ENCODE data around the gene RPS15A.

Gene RPS15A

GRCh38 chr16:18803569-18804462, 13.7 kb upstream of the RPS15A start:
- no peak overlapping the region for H3K4me3 ChIP-seq (ENCODE audit: low read length)
- no peak for TF ChIP-seq ZNF274 (IDR thresholded peaks at IDR 0.05; ENCODE audit: low read depth, low read length)

GRCh38 chr16:18802767-18803343, 12.7 kb upstream of the RPS15A start:
- TF ChIP-seq ZNF274 (IDR thresholded peaks at IDR 0.05; ENCODE audit: low read depth, low read length): no peak
- H3K4me3 ChIP-seq (ENCODE audit: low read length): no peak overlapping the region

DNA sequence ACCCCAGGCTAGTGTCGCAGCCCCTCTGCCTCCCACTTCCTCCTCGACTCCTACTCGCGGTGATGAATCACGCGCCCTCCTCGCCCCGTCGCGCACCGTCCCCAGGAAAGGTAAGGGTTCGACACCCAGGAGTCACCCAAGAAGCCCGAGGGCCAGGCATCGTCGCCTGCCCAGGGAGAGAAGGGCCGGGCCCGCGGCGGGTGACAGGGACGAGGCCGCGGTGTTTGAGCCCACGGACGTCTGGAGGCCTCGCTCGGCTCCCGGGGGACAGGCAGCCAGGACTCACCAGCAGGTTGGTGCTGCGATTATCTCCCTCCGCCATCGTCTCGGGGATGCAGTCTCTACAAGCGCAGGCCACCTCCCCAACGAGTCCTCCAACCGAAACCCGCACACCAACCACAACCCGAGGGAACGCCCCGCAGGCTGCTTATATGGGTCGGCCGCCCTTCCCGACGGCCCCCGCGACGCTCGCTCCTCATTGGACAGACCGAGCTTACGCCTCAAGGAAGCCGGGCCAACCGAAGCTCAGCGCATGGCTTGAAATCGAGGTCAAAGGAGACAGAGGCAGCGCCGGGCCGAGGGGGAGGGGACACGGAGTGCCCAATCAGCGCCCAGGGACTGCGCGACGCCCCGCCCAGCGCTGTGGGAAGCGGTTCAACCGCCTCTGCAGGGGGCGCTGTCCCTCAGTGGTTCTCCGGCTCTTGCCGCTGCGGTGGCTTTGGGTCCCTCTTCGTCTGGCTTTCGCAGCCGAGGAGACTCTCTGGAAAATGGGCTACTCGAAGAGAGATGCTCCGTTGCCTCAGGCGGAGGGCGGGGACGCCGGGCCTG, 11.2 kb upstream of the RPS15A start, which contains the start of gene ARL6IP1:
ARL6IP1 (minus strand) TSS at position 405 of the 828 bp plus-strand sequence; CDS start at position 322, 83 bp downstream.
- no peak for TF ChIP-seq ZNF274 (IDR thresholded peaks at IDR 0.05; ENCODE audit: low read depth, low read length)
- H3K4me3 ChIP-seq (ENCODE audit: low read length): peak within 1 kb of the TSS; percentile 75

DNA sequence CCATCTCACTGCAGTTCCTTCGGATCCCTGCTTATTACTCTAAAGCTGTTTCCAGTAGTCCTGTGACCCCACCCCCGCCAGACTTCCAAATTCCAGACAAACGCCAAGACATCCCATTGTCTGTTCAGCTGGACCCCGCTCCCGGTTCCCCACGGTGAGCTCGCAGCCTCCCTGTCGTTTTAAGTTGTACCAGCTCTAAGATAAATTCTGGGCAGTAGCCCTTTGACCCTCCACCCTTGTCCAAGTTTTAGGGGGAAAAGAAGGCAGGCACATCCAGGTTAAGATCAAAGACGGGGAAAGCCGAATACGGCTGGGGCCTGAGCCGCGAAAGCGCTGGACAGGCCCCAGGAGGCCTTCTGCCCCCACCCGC, 10.6 kb upstream of the RPS15A start:
- TF ChIP-seq ZNF274 (IDR thresholded peaks at IDR 0.05; ENCODE audit: low read depth, low read length): no peak
- H3K4me3 ChIP-seq (ENCODE audit: low read length): peak overlapping the region; percentile 75

- TF ChIP-seq ZNF274 (IDR thresholded peaks at IDR 0.05; ENCODE audit: low read depth, low read length): no peak
- peak overlapping the region; percentile 75 for H3K4me3 ChIP-seq (ENCODE audit: low read length)
These were observed 10.2 kb upstream of the RPS15A start for GRCh38 chr16:18800293-18800692.

DNA sequence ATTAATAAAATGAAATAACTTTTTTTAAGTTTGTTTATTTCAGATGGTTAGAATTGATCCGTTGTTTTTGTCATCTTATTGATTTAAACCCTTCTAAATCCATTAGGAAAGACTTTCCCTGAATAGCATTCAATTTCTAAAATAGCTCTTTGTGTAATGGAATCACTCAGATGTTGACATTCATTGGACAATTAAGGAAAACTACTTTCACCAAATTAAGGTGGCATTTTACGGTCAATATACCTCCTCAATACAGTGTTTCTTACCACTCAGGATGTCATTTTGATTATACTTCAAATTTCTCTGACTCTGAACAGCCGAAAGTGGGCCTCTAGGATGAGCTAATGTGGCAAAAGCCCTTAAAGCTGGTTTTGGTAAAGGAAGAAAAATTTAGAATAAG, 9.4 kb upstream of the RPS15A start:
- H3K4me3 ChIP-seq (ENCODE audit: low read length): peak overlapping the region; percentile 75
- no peak for TF ChIP-seq ZNF274 (IDR thresholded peaks at IDR 0.05; ENCODE audit: low read depth, low read length)

GRCh38 chr16:18797746-18798145, 7.6 kb upstream of the RPS15A start:
- H3K4me3 ChIP-seq (ENCODE audit: low read length): no peak overlapping the region
- no peak for TF ChIP-seq ZNF274 (IDR thresholded peaks at IDR 0.05; ENCODE audit: low read depth, low read length)

DNA sequence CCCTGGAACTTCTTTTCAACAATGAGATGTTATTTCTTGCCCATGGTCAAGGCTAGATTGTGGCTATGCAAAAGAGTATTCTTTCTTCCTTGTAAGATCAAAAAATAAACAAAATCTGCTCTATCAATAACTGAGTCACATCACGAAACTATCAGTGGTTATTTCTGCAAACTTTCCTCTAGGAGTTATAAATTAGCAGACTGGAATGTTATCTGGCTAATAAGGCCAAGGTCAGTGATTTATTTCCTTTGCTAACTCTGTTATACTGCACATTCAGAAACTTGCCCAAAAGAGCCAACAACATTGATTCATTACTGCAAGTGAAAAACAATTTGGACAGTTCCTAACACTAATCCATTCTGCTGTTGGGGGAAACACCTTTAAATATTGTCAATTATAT, 6.2 kb upstream of the RPS15A start:
- TF ChIP-seq ZNF274 (IDR thresholded peaks at IDR 0.05; ENCODE audit: low read depth, low read length): no peak
- no peak overlapping the region for H3K4me3 ChIP-seq (ENCODE audit: low read length)

GRCh38 chr16:18792836-18793433, 2.8 kb upstream of the RPS15A start:
- H3K4me3 ChIP-seq (ENCODE audit: low read length): no peak overlapping the region
- no peak for TF ChIP-seq ZNF274 (IDR thresholded peaks at IDR 0.05; ENCODE audit: low read depth, low read length)

DNA sequence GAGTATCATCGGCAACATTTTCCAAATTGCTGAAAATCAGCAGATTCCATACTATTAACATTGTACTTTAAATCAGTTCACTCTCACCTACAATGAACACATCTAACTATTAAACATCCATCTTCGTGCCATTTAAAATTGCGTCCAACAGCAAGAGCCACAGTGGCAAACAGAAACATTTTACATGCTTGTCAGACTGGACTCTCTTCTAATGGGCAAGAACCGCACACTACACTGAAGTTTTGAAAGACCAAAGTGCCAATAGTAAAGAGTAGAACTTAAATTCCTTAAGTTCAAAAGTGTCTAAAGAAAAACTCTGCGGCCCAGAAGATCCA, 652 bp downstream of the RPS15A start:
- peak overlapping the region; percentile 100 for H3K4me3 ChIP-seq (ENCODE audit: low read length)
- no peak for TF ChIP-seq ZNF274 (IDR thresholded peaks at IDR 0.05; ENCODE audit: low read depth, low read length)

- no peak for TF ChIP-seq ZNF274 (IDR thresholded peaks at IDR 0.05; ENCODE audit: low read depth, low read length)
- peak overlapping the region; percentile 100 for H3K4me3 ChIP-seq (ENCODE audit: low read length)
These were observed 1.2 kb downstream of the RPS15A start for GRCh38 chr16:18788828-18789514.

GRCh38 chr16:18784917-18785623, 5.1 kb downstream of the RPS15A start:
- TF ChIP-seq ZNF274 (IDR thresholded peaks at IDR 0.05; ENCODE audit: low read depth, low read length): no peak
- H3K4me3 ChIP-seq (ENCODE audit: low read length): no peak overlapping the region

Measured in GM08714 (cell line).